ENCODE measurements around the gene NRF1.

Gene NRF1

GRCh38 chr7:129740574-129741410 is 129.3 kb downstream of the NRF1 start:
- DNase-seq (ENCODE audit: low read depth): no peak

DNA sequence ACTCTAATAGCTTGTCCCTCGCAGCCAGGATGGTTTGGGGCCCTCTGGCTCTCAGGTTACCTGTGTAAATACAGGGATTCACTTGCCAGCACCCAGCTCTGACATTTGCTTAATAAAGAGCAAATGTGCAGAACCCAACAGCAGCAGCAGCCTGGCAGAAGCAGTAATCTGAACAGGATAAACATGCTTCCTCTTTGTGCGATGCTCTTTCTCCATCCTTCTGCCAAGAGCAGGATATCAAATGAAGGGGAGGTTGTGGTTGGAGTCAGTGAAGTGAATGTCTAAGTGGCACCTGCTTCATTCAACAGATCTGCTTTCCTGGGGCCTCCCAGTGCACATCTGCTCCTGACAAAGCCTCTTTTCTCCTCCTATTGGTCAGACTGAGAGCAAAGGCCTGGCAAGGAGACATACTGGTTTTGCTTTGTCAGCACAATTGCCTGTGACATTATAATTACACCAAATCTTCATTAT is 130.3 kb downstream of the NRF1 start:
- no peak for DNase-seq (ENCODE audit: low read depth)

DNA sequence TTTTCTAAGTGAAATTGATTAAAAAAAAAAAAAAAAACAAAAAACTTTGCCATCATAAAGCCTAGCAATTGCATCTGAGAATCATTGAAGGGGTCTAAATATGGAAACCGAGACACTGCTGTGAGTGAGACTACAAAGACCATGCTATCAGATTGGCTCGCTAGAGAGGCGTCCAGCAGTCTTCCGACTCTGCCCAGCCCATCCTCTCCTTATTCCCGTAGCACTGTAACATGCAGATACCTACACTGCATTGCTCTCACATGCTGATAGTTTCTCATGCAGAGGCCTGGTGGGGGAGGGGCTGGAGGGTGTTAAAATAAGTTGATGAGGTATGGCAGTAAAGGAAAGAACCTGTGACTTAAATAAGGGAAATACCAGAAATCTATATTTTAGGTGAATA is 130.7 kb downstream of the NRF1 start:
- DNase-seq (ENCODE audit: low read depth): no peak

DNA sequence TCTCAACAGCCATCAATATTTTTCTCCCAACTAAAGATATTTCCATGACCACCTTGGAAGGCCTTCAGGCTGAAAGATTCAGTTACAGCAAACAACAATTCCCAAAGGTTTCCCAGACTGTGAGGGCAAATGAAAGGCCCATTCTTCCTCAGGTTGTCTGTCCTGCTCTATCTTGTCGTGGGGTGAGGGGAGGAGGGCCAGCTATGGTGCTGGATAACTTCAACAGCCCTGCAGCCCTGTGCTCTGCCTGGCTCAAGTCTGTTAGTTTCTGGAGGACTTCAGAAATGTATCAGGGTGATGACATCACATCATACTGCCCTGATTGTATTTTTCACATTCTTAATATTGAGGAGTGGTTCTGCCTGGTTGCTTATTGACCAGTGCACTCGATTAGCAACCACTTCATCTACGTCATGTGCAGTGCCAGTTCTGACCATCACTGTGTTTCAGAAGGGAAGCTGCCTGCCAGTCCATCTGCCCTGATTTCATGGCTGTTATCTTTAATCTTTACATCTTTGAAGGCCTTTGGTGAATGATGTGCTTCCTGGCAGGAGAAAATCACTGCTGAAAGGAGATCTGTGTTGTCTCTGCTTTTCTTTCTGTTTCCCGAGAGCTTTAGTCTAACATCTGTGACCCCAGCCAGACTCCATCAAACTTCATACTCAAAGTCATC is 135.5 kb downstream of the NRF1 start:
- DNase-seq (ENCODE audit: low read depth): no peak

DNA sequence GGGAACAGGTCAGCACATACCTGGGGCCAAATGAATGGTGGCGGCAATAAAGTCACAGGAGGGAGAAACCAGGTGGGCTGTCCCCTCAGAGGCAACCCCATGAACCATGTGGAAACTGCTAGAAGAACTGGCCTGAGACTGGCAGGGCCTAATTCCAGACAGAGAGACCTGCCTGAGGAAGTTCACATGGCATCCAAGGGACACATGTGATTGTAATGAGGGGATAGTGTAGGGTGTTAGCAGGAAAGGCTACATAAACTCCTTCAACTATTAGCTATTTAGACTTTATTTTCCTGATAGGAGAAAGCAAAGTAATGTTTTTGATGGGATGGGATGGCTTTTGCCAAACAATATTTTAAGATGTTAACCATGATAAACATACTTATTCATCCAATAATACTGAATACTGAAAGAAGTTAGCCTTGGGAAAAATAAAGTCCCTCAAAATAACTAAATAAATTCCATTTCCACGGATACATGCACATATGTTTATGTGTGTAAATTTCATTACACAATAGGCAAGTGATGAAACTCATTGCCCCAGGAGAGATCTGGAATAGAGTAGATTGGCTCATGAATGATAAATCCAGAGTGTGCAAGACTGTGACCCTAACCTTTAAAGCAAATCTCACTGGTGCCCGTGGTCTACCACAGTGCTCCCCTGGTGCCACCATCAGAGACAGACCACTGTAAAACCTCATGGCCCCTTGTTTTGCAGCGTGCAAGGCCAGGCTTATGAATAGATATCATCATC is 137.0 kb downstream of the NRF1 start:
- DNase-seq (ENCODE audit: low read depth): no peak

- DNase-seq (ENCODE audit: low read depth): no peak
These were observed 138.6 kb downstream of the NRF1 start for GRCh38 chr7:129750091-129750490.

GRCh38 chr7:129750501-129750900 is 139.0 kb downstream of the NRF1 start:
- DNase-seq (ENCODE audit: low read depth): no peak

- no peak for DNase-seq (ENCODE audit: low read depth)
These were observed 140.4 kb downstream of the NRF1 start for GRCh38 chr7:129751916-129752315.

GRCh38 chr7:129752760-129753159 is 141.2 kb downstream of the NRF1 start:
- no peak for DNase-seq (ENCODE audit: low read depth)

DNA sequence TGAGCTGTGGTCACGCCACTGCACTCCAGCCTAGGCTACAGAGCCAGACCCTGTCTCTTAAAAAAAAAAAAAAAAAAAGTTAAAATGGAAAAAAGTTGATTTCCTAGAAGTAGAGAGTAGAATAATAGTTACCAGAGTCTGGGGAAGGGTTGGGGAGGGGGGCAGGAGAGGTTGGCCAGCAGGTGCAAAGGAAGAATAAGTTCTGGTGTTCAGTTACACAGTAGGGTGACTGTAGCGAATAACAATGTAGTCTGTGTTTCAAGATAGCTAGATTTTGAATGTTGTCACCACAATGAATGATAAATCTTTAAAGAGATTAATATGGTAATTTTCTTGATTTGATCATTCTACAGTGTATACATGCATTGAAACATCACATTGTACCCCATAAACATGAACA is 142.9 kb downstream of the NRF1 start:
- DNase-seq (ENCODE audit: low read depth): no peak

- no peak for DNase-seq (ENCODE audit: low read depth)
These were observed 146.5 kb downstream of the NRF1 start for GRCh38 chr7:129757991-129758390.

DNA sequence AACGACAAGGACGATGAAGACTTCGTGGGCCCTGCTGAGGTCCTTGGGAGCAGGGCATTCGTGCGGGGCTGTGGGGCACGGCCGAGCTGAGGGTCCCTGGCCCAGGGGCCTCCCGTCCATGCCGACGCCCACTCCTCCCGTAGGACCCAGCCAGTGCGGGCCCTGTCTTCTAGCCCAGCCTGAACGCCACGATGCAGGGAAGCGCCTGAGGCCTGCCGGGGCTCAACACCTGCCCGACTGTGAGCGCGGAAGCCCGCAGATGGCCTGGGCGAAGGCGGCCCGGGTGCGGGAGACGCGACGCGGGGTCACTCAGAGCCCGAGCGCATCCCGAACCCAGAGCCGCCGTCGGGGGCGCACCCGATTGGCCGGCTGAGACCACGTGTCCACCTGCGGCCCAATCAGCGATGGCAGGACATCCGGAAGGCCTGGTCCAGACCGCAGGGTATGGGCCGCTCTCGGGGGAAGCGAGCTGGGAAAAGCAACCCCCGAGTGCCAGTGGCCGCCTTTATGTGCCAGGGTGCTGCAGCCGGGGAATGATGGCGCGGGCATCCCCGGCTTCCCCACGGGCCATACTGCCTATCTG is 151.0 kb downstream of the NRF1 start:
- DNase-seq (ENCODE audit: low read depth): no peak

DNA sequence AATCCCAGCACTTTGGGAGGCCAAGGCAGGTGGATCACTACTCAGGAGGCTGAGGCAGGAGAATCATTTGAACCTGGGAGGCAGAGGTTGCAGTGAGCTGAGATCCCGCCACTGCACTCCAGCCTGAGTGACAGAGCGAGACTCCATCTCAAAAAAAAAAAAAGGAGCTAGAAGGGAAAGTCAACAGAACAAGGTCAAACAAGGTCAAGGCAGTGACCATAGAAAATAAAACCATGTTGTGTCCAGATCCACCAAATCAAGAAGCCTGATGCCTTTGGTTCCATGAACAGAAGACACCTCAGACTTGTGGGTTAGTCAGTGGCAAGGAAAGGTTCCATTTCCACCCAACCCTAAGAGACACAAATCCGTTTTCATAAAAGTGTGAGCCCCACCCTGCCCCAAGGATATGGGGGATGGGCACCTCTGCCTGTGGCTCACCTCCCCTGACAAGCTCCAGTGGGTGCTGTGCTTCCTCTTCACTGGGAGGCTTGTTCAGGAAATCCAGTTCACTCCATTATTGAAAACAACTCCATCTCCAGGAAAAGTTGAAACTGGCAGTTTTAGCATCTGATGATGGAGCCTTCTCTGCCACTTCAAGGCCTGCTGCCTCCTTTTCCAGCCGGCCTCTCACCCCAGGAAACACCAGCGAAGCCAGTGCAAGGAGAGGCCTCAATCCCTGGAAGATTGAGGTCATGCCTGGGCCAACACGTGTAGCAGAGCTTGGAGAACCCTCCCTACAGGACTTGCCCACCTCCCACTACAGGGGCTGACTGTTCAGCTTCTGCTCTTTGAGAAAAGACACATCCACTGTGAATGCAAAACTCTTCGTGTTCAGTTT is 152.9 kb downstream of the NRF1 start:
- DNase-seq (ENCODE audit: low read depth): no peak

DNA sequence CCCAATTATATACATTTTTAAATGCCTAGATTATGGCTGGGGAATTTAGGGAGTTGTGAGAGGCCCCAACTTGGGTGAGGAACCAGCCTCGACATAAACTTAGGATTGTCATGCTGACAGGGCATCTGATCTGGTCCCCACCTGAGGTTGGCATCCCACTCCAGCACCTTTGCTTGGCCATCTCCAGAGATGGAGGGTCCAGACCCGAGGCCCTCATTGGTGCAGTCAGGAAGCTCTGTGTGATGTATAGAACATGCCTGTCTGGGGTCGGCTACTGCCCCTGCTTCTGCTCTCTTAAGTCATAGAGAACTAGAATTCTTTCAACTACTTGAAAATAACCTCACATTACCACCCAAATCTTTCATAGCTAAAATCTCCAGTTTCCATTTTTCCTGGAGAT is 153.8 kb downstream of the NRF1 start:
- DNase-seq (ENCODE audit: low read depth): no peak

- no peak for DNase-seq (ENCODE audit: low read depth)
These were observed 155.8 kb downstream of the NRF1 start for GRCh38 chr7:129767120-129768015.

- DNase-seq (ENCODE audit: low read depth): no peak
These were observed 157.3 kb downstream of the NRF1 start for GRCh38 chr7:129768614-129769399.

DNA sequence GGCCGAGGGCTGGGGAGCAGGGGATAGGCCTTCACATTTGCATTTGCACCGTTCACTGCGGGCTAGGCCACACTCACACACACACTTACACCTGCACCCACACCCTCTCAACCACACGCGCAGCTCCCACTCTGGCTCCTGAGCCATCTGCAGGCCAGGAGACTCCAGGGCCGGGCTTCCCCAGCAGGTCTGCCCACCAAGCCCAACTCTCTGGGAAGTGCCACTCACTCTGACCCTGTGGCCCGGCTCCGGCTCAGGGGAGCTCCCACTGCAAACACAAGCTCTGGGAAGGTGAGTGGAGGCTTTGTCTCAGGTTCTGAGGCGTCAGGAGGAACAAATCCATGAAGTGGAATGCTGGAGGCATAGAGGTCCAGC is 157.9 kb downstream of the NRF1 start:
- DNase-seq (ENCODE audit: low read depth): no peak

DNA sequence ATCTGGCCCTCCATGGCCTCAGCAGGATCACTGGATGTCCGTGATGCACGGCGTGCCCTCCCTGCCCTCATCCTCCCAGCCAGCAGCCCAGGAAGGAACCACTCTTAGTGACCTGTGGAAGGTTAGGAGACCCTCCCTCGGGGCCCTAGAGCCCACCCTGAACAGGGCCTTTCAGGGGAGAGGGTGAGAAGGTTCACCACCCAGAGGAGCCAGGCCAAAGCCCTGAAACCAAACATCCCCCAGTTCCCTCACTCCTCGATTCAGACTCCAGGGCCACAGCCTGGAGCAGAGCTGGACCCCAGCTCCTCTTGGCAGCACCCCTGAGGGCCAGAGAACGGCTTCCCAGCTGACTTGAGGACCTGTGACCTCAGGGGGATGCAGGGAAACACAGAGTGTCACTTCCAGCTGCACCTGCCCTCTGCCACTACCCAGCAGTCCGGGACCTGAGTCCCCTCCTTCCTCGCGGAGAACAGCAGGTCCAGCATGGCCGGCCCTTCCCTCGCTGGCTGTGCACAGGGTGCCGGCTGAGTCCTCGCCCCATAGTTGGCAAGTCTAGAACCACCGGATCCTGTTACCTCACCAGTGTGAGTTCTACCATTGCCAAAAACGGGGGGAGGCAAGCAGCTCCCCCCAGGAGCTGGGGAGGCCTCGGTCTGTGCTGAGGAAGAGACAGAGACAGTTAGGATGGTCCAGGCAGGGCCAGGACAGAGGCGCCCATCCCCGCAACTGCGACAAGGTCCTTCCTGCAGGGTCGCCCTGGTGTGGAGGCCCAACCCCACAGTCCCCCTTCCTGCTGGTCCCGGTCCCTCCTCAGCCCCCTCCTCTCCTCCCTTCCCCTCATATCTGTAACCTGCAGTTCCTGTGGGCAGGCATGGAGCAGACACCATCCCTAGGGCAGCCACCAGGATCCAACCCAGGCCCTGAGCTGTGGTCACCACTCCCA is 158.6 kb downstream of the NRF1 start:
- no peak for DNase-seq (ENCODE audit: low read depth)

Data from T-helper 22 cell (primary cell).